HG03432 (cell line): ENCODE measurements around the gene DLX2.

Source experiments
- ATAC-seq: cut with Tn5 transposase; IDR thresholded peaks from one replicate; pipeline ENCODE4 v1.9.1; 2021; ENCODE audit warnings: mild to moderate bottlenecking, moderate library complexity; ENCODE audit not compliant: unreplicated experiment

DLX2 gene

GRCh38 chr2:172056293-172056692, 46.4 kb downstream of the DLX2 start:
- ATAC-seq, result no peak

DNA sequence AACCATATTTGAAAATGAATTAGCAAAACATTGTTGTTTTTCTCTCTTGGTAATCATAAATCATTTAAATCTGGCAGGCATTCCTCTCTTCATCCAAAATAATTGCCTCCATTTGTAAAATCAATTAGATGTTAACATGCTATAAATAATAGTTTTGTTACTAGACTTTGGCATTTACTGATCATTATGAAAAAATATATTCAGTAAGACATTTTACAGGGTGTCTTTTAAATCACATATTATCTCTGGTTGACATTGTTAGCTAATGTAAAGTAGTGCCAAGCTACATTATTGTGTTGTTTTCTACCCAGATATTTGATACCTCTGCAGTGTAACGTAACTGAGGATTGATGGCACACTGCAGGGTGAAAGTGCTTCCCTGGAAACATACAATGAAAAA, 49.2 kb downstream of the DLX2 start:
- no peak for ATAC-seq

- ATAC-seq, result no peak
Measured at GRCh38 chr2:172052000-172052983, 50.4 kb downstream of the DLX2 start.

DNA sequence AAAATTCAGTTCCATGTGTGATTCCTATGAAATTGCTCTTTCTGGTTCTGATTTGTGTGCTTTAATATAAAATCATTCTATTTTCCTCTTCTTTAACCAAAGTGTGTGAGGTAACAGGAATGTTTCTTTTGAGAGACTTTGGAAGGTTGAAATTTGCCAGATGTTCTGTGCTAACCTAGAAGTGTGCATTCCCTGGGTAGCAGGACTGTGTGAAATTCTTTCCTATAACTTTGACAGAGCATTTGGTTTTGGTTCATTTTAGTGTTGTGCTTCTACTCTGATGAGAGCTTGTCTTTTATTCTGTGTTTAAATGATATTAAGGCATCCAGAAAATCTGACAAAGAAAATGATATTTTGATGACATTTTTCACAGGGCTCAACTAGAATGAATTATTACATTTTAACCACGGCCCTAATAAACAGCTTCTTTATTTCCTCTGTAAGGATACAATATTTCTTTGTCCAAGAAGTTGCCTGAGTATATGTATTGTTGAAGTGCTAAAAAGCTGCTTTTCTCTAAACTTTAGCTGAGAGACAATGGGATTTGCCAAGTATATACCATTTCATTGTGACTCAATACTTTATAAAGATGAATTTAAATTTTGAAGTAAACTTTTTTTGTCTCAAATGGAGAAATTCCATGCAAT, 52.1 kb downstream of the DLX2 start:
- no peak for ATAC-seq

DNA sequence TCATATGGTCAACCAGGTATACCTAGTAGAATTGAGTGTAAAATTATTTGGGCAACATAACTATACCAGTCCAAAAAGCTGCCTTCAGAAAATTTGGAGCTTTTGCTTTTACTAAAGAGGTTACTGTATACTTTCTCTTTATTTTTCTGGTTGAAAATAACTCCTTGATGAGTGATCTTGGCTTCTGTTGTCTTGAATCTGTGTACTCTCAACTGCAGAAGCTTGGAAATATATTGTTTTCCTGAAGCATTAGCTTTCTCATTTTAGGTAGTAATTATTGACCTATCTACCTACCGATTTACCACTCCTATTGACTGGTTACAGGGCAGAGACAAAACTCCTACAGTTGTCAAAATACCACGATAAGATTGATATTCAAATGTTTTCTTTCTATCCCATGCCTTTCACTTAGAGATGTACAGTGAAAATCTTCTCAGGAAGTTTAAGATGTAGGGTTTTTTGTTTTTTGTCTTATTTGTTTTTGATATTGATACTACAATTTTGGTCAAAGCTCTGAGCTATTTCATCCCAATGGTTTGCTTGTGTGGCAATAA, 53.1 kb downstream of the DLX2 start:
- no peak for ATAC-seq
